Ammon's horn (tissue), 1 donor: Measurements from ENCODE around the gene NRGN.
"Not testable (repeated sequence)": the region's sequence is repeated elsewhere in the genome, so short reads cannot be mapped to it uniquely, and the experiment has no call there.

Experiments used
- DNase-seq: peaks from one replicate; pipeline ENCODE4 v3.0.0-alpha.2; 2016; ENCODE audit warnings: low spot score

NRGN gene

GRCh38 chr11:124757320-124757719 is 17.6 kb downstream of the NRGN start:
- no peak for DNase-seq

- peak; percentile 81 for DNase-seq
These were observed 18.9 kb downstream of the NRGN start for GRCh38 chr11:124758355-124759265.

GRCh38 chr11:124759266-124760204 is 19.8 kb downstream of the NRGN start:
- no peak for DNase-seq

- no peak for DNase-seq
These were observed 20.5 kb downstream of the NRGN start for GRCh38 chr11:124760205-124760652.

GRCh38 chr11:124760806-124761205 is 21.1 kb downstream of the NRGN start:
- no peak for DNase-seq

DNA sequence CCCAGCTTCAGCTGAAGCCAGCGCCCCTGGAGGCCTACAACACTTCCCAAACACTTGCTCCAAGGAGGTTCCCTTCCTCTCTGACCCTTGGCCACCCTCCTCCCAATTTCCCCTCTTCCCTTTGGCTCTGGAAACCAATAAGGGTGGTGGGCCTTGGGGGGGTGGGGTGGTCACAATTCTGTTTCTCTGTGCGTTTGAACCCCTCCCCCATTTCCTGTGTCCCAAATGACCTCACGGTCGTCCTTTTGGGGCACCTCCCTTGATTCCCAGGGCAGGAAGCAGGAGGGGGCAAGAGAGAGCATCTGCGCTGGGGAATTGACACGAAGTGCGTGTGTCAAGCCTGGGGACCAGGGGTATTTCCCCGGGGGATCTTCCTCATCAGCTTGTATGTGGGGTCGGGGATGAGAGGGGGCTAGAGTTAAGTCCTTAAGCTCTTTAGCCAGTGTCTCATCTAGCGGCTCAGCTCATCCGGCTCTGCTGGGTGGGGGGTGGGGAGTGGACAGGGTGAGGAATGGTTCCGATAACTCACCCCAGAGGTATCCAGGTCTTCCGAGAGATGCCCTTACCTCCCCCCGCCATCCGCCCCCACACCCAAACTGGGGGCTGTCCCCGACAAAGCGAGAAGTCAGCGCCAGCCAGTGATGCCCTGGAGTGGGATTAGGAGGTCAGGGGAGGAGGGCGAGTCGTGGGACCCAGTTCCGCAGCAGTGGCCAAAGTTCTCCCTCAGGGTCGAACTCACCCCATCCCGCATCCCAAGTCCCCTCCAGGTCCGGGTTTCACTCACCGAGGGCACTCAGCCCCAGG is 21.8 kb downstream of the NRGN start:
- DNase-seq: no peak

DNA sequence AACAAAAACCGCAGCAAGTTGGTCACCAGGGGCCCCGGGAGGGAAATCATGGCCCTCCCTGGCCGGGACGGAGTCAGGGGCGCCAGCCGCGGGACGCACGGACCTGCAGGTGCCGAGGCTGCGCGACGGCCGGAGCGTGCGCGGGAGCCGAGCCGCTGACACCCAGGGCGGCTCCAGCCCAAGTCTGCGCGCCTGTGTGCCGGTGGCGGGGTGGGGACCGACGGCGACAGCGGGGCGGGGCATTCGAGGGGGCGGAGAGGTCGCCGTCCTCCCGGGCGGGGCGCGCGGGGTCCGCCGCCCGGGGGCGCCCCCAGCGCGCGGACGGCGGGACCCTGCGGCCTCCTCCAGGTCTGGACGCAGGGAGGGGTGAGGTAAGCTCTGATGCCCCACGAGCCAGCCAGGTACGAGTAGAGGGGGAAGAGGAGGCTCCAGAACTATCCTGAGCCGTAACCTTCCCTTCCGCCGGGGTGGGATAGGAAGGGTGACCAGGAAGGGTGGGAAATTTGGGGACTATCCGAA is 22.4 kb downstream of the NRGN start, which contains the start of gene ESAM:
ESAM (minus strand) TSS at position 186 of the 519 bp plus-strand sequence; CDS start at position 50, 136 bp downstream.
- no peak for DNase-seq

DNA sequence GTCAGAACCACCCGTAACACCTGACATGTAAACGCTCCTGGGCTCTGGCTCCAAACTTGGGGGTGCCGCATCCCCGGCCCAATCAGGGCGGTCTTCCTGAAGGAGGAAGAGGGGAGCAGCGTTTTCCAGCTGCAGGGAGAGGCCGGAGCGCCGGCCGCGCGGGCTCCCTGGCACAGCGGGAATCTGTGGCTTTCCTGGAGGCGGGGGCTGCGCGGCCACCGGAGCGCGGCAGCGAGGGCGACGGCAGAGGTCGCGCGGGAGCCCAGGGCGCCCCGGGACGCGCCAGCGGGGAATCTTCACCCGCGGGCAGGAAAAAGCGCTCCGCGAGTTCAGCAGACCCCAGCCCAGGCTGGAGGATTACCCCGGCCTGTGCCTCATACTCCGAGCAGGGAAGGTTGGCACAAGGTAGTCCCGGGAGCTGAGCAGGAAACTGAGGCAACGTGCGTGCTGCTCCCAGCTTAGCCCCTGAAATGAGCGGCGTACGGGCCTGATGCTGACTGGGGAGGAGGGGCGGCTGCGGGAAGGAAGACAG is 22.9 kb downstream of the NRGN start:
- no peak for DNase-seq

- DNase-seq: peak; percentile 75
These were observed 23.6 kb downstream of the NRGN start for GRCh38 chr11:124763156-124763947.

DNA sequence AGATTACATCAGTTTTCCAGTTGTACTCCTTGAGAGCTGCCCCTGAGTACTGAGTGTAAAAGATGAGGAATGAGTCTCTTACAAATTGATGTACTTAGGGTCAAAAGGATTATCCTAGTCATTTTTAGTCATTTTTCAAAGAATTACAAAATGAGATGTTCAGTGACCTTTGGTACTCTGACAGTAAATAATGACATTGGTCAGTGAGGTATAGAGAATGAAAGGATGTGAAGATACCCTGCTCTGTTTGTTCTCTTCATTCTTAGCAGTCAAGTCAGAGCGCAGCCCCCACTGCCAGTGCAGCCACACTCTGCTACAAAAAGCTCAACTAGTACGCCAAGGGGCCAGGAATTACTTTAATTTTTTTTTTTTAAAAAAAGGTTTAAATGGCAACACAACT is 26.4 kb downstream of the NRGN start:
- DNase-seq: no peak

GRCh38 chr11:124768914-124769313 is 29.2 kb downstream of the NRGN start:
- no peak for DNase-seq

- no peak for DNase-seq
These were observed 30.3 kb downstream of the NRGN start for GRCh38 chr11:124769806-124770774.

DNA sequence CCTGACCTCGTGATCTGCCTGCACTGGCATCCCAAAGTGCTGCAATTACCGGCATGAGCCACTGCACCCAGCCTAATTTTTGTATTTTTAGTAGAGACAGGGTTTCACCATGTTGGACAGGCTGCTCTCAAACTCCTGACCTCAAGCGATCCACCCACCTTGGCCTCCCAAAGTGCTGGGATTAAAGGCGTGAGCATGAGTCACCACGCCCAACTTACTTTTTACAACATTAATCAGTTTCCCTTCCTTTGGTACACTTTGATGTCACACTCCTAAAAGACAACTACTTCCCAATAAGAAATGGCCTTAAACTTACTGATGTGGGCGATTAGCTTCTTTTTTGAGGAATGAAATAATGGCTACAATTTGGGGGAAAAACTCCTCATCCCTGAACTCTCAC is 31.2 kb downstream of the NRGN start:
- not testable (repeated sequence) for DNase-seq

DNA sequence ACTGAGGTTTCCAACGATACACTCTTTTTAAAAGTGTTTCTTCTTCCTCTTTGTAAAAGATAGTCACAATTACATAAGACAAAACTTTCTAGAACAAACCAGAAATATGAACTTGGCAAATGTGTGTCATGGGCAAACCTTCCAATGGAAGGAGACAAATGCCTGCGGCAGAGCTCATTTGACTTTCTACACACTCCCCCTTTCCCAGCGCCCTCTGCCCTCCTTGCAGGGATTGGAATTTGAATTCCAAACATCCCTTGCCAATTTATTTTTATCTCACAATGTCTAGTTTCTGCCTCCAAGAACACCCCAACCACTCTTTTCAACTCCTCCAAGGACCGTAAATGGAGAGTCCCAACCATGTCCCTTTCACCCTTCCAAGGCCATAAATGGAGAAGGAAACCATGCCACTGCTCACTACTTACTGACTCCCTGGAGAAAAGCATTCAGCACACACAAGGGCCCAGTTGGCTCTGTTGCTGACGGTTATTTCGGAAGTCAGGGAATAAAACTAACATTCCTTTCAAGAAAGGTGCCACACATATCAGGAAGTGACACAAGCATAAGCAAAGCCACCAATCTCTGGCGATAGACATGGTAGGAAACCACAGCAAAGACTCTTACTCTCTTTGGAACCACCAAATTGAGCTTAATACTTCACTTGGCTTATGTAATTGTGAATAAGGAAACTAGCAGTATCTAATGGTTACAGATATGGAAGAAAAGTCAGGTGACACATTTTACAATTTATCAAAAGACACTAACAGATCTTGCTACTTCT is 37.3 kb downstream of the NRGN start:
- no peak for DNase-seq

DNA sequence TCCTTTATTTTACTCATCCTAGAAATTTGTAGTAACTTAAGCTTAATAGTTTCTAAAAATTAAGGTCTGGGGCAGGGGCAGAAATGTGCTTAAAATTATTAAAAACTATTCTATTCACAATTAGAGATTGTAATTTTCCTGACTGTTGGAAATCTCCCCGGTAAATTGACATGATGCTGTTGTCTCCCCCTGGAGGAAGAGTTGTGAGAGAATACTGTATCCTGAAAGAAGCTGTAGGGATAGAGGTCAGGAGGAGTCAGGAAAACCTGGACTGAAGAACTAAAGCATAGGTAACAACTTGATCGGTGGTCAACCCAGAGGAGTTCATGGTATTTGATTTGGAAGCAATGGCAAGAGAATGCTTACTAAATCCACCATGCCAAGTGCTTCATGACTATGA is 38.5 kb downstream of the NRGN start:
- no peak for DNase-seq

GRCh38 chr11:124779568-124779967 is 39.8 kb downstream of the NRGN start:
- no peak for DNase-seq

DNA sequence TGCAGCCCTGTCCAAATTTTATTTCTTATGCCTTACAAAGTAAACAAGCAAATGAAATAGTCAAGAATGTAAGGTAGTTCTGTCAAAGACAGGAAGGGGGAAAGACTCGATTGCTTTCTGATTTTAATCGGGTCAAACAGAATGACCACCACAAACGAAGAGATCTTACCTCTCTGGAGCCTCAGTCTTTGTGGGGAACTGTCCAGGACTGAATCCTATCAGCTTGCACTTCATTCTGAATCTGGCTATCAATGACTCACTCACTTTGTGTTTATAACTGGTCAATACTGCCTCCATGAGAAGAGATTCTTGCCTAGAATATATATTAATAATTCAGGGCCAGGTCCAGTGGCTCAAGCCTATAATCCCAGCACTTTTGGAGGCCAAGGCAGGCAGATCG is 43.3 kb downstream of the NRGN start:
- no peak for DNase-seq

GRCh38 chr11:124784051-124784450 is 44.3 kb downstream of the NRGN start:
- no peak for DNase-seq
